GM18499 (cell line): ENCODE data around the gene MEA1.
"Not testable (repeated sequence)": the region's sequence is repeated elsewhere in the genome, so short reads cannot be mapped to it uniquely, and the experiment has no call there.

ENCODE experiments used
- ATAC-seq: cut with Tn5 transposase; IDR thresholded peaks from one replicate; pipeline ENCODE4 v1.9.1; 2021; ENCODE audit warnings: moderate number of reproducible peaks; ENCODE audit not compliant: insufficient read depth, unreplicated experiment

The MEA1 gene

GRCh38 chr6:43013843-43014433, at the start of gene MEA1, which contains the start of gene KLHDC3:
Gene MEA1 (minus strand): TSS chr6:43013946. CDS start chr6:43013813, 133 bp downstream.
Gene KLHDC3 (plus strand): TSS chr6:43014249. CDS start chr6:43017193, 2,944 bp downstream.
- ATAC-seq = peak; percentile 73

DNA sequence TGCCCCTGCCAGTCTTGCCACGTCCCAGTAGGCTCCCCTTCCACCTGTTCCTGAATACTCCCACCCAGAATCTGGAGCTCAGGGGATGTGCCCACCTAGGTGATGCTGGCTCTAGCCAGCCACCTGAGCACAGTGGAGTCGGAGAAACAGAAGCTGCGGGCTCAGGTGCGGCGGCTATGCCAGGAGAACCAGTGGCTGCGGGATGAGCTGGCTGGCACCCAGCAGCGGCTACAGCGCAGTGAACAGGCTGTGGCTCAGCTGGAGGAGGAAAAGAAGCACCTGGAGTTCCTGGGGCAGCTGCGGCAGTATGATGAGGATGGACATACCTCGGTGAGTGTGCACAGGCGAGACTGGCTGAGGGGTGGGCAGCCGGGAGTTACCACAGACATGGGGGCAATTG, 49.1 kb upstream of the MEA1 start:
- ATAC-seq = no peak

- no peak for ATAC-seq
These were observed 48.1 kb upstream of the MEA1 start for GRCh38 chr6:43061861-43062260.

DNA sequence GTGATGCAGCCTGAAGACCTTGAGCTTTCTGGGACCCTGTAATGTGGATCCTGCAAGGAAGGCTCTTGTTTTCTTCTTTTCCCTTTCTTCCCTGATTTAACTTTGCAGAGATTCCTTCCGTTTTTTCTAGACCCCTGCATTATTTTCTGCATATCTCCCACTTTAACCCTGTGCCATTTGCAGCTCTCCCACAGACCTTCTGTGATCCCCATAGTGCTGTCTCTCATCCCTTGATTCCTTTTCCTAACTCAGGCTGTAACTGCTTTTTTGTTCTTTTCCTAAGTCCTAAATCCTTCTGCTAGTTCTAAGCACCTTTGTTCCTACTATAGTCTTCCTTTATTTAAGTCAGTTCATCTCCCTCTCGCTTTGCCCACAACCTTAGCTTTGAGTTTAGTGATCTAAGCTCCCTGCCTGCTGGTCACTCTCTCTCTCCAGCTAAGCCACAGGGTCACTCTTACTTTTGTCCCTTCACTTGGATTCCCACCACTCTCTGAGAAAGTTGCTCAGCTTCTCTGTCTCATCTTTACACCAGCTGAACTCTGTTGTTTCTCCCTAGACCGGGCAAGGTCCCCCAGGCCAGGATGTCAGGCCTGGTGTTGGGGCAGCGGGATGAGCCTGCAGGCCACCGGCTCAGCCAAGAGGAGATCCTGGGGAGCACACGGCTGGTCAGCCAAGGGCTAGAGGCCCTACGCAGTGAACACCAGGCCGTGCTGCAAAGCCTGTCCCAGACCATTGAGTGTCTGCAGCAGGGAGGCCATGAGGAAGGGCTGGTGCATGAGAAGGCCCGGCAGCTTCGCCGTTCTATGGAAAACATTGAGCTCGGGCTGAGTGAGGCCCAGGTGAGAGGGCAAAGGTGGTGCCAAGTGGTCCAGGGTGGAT, 47.2 kb upstream of the MEA1 start:
- ATAC-seq = no peak

DNA sequence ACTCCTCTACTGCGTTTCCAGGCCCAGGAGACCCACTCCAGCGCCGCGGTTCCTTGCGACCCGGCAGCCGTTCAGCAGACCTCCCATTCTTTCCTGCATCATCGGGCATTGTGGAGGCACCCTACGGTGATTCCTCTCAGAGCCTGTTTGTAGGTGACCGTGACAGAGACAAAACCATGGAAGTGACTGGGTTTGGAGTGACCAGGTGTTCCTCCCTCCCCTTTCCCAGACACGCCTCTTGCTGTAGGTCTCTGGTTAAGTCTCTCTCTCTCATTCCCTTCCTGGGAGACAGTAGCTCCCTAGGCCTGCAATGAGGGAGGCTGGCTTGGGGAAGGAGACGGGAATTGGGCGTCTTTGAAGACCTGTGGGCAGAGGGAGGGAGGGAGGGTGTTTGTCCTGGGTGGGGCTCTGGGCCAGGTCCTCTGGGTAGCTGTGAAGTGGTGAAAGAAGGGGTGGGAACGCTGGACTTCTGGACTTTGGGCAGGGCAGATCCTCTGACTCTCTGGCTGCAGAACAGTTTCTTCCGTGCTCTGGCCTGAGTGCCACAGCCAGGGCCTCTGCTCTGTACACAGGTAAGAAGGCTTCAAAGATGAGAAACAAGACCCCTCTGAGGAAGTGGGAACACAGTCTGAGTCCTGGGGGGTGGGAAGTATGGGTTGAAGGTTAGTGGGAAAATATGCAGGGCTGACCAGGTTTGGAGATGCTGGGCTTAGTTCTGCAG, 46.4 kb upstream of the MEA1 start:
- no peak for ATAC-seq

GRCh38 chr6:43059168-43060033, 45.7 kb upstream of the MEA1 start, which contains the start of the genes KLC4 and MRPL2:
Gene KLC4 (plus strand): TSS chr6:43059631. CDS start chr6:43061336, 1,705 bp downstream.
Gene MRPL2 (minus strand): TSS chr6:43059434. CDS start chr6:43059381, 53 bp downstream.
- ATAC-seq = peak; percentile 80

GRCh38 chr6:43058531-43058930, 44.8 kb upstream of the MEA1 start:
- no peak for ATAC-seq

- no peak for ATAC-seq
These were observed 42.2 kb upstream of the MEA1 start for GRCh38 chr6:43055966-43056365.

- ATAC-seq = no peak
These were observed 40.6 kb upstream of the MEA1 start for GRCh38 chr6:43054206-43054943.

DNA sequence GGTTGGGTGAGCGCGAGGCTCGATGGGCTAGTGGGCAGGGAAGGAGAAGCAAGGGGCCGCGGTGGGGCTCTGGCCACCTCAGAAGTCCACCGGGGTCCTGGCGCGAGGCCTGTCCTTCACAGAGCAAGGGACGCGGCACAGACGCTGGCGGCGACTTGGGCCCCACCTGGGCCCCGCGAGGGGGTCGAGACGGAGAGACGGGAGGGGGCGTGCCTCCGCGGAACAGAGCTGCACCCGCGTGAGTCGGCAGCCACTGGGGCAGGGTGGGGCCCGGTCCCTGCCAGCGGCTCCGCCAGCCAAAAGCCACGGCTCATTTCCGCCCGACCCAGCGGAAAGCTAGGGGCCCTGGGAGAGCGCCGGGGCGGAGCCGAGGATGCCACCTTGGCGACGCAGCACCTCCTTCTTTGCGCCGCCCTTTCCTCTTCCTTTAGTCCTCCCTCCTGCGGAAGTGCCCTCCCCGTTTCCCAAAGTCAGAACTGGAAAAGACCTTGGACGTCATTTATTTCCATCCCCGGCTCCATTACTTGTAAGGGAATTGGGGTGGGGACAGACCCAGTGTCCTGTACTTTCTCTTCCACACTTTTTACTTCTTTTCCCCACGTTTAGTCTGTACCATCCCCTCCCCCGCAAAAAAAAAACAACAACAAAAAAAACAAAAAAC, 39.9 kb upstream of the MEA1 start, which contains the start of gene CUL7:
CUL7 (minus strand) TSS at position 307 of the 661 bp plus-strand sequence. CDS start 1,063 bp downstream, outside the sequence.
- peak; percentile 73 for ATAC-seq

- no peak for ATAC-seq
These were observed 39.2 kb upstream of the MEA1 start for GRCh38 chr6:43052842-43053544.

GRCh38 chr6:43052225-43052841, 38.6 kb upstream of the MEA1 start:
- ATAC-seq = no peak

- ATAC-seq = no peak
These were observed 37.2 kb upstream of the MEA1 start for GRCh38 chr6:43050981-43051380.

DNA sequence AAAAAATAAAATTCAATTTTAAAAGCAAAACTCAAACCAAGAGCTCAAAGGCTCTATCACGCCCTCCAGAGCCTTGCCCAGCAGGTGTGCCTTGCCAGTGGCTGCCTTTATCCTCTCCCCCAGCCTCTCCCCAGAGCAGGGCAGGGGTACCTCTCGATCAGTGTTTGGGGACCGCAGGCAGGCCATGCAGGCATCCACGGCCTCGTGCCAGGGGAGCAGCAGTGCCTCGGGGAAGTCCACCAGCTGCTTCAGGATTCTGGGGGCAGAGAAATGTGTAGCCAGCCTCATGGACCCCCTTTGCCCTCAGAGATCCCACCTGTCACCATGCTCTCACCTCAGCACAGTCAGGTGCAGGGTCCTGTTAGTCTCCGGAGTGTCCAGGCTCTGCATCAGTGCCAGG, 34.3 kb upstream of the MEA1 start:
- no peak for ATAC-seq

- ATAC-seq = no peak
These were observed 31.7 kb upstream of the MEA1 start for GRCh38 chr6:43045371-43045930.

DNA sequence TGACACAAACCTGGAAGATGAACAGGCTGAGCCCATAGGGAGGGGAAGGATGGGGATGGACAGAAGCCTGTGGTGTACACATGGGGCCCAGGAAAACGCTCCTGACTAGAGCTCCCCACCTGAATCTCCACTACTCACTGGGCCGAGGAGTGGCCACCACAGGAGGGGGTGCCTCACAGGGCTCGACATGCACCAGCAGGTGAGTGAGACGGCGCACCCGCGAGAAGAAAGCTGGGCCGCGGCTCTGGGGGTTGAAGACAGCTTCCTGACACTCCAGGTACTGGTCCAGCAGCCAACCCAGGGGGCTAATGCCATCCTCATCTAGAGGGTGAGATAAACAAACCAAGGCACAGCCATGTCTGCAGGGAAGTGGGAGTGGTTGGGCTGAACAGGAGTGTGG, 29.6 kb upstream of the MEA1 start:
- no peak for ATAC-seq

DNA sequence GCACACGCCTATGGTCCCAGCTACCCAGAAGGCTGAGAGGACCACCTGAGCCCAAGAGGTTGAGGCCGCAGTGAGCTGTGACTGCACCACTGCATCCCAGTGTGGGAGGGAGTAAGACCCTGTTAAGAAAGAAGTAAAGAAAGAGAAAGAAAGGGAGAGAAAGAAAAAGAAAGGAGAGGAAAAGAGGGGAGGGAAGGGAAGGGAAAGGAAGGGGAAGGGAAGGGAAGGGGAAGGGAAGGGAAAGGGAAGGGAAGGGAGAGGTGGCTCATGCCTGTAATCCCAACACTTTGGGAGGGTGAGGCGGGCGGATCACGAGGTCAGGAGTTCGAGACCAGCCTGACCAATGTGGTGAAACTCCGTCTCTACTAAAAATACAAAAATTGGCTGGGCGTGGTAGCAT, 27.7 kb upstream of the MEA1 start:
- ATAC-seq = not testable (repeated sequence)
